ENCODE data around the gene TCP11L1.

- TF ChIP-seq POLR2AphosphoS5 (IDR thresholded peaks at IDR 0.05) (no peak), CTCF (IDR thresholded peaks at IDR 0.05) (no peak), POLR2A (IDR thresholded peaks at IDR 0.05) (no peak), EP300 (IDR thresholded peaks at IDR 0.05) (no peak)
Observed at GRCh38 chr11:33086017-33086416, 46.6 kb downstream of the TCP11L1 start.

Measured in sigmoid colon (tissue), 4 donors.